AG04450 (cell line): ENCODE results near the gene GPC6. TPM values are rescaled to one million over a fixed set of nuclear protein-coding genes. Genes with fewer than 3 reads are reported as not detected.

Source experiments
- CTCF ChIA-PET: fragments of 300-600, 350-600 bp; formaldehyde crosslinking; extraction: SDS; loops from one replicate; lab custom pipeline; 2022; ENCODE audit warnings: antibody characterized with exemption, inconsistent platforms; lab: Charles Lee
- POLR2A ChIA-PET: fragments of 350-600 bp; formaldehyde crosslinking; extraction: SDS; loops from one replicate; lab custom pipeline; 2021; ENCODE audit warnings: antibody characterized with exemption, inconsistent platforms; lab: Yijun Ruan, JAX
- DNase-seq: peaks from one replicate; pipeline ENCODE4 v3.0.0-alpha.2; 2011; ENCODE audit warnings: low read depth, low spot score
- H3K27ac ChIP-seq: one replicate; pipeline ENCODE4 v1.5.1; 2012; ENCODE audit warnings: low read depth, low read length, control low read depth
- H3K27me3 ChIP-seq: one replicate; pipeline ENCODE4 v1.6.0; 2012; ENCODE audit warnings: low read length; ENCODE audit not compliant: control insufficient read depth, insufficient read depth
- H3K4me3 ChIP-seq: 2 replicates; pipeline ENCODE4 v1.5.1; 2011; ENCODE audit warnings: mild to moderate bottlenecking, low read depth, low read length, control low read depth
- H3K9me3 ChIP-seq: 2 replicates; pipeline ENCODE4 v1.5.1; 2012; ENCODE audit warnings: low read length; ENCODE audit not compliant: control insufficient read depth, insufficient read depth
- polyA plus RNA-seq: library from polyadenylated mRNA; depleted of rRNA; stranded (reverse); fragments of >200 nt; gene quantifications from 2 replicates; pipeline ENCODE4 v1.2.3, GENCODE V29; 2011
- TF ChIP-seq, protein P1 (sequence below): IDR thresholded peaks from 2 replicates; pipeline ENCODE4 v1.5.1; 2011; ENCODE audit warnings: low read depth, low read length, control low read depth, inconsistent platforms

Gene GPC6
- polyA plus RNA-seq, 1 experiment, result 40.4 TPM

- Histone ChIP-seq H3K27ac (no peak overlapping the region), H3K27me3 (no peaks in the 10 kb centered on the region), H3K9me3 (no peaks in the 10 kb centered on the region), H3K4me3 (no peak overlapping the region)
- CTCF ChIA-PET, result no interaction called here
- DNase-seq, result no peak
- TF ChIP-seq, protein P1, sequence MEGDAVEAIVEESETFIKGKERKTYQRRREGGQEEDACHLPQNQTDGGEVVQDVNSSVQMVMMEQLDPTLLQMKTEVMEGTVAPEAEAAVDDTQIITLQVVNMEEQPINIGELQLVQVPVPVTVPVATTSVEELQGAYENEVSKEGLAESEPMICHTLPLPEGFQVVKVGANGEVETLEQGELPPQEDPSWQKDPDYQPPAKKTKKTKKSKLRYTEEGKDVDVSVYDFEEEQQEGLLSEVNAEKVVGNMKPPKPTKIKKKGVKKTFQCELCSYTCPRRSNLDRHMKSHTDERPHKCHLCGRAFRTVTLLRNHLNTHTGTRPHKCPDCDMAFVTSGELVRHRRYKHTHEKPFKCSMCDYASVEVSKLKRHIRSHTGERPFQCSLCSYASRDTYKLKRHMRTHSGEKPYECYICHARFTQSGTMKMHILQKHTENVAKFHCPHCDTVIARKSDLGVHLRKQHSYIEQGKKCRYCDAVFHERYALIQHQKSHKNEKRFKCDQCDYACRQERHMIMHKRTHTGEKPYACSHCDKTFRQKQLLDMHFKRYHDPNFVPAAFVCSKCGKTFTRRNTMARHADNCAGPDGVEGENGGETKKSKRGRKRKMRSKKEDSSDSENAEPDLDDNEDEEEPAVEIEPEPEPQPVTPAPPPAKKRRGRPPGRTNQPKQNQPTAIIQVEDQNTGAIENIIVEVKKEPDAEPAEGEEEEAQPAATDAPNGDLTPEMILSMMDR, result no peak
- POLR2A ChIA-PET, result no interaction called here
These were observed 597.7 kb downstream of the GPC6 start for GRCh38 chr13:93824286-93824685.

GRCh38 chr13:93834051-93834450, 607.4 kb downstream of the GPC6 start:
- POLR2A ChIA-PET, result no interaction called here
- CTCF ChIA-PET, result interaction anchor here (0.7 kb wide), 1 partner anchor 562 kb away, joined by 3 read pairs; no protein-coding TSS in a partner anchor
- TF ChIP-seq, protein P1, result no peak
- H3K27ac ChIP-seq, result no peak overlapping the region
- DNase-seq, result no peak
- no peaks in the 10 kb centered on the region for H3K9me3 ChIP-seq
- H3K4me3 ChIP-seq, result no peak overlapping the region
- no peaks in the 10 kb centered on the region for H3K27me3 ChIP-seq

DNA sequence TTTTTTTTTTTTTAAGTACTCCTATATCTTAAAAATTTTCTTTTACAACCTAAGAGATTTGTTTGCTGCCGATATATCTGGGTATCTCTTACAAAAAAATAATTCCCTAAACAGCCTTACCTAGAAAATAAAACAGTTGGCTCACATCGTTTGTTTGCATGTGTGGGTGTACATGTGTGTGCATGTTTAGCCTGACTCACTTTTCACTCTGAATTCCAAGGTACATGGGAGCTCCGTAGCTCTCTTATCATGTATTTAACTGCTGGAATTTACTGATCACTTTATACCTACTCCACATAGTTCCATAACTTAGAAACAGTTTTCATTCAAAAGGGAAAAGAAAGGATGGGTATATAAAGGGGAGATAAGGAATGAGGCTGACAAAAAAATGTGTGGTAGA, 616.5 kb downstream of the GPC6 start:
- Histone ChIP-seq H3K27me3 (no peaks in the 10 kb centered on the region), H3K9me3 (no peaks in the 10 kb centered on the region), H3K4me3 (no peak overlapping the region), H3K27ac (no peak overlapping the region)
- POLR2A ChIA-PET, result no interaction called here
- TF ChIP-seq, protein P1, result no peak
- no peak for DNase-seq
- CTCF ChIA-PET, result no interaction called here

DNA sequence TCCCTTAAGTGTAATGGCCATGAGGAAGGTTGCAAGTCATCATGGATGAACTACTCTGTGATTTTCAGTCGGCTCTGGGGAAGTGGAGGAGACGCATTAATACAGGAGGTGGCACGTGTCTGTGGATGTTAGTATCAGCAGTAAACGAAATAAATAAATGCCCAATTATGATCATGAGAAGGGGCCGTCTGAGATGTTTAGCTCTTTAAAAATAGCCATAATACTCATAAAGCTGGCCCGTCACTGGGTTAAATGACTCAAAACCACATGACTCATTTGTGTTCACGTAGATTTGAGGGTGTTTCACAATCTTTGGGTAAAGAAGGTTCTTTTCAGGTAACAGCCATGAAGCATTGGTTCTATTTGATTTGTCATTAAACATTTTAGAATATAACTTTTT, 620.6 kb downstream of the GPC6 start:
- Histone ChIP-seq H3K9me3 (no peaks in the 10 kb centered on the region), H3K27me3 (no peaks in the 10 kb centered on the region), H3K27ac (peak overlapping the region; percentile 59), H3K4me3 (no peak overlapping the region)
- POLR2A ChIA-PET, result no interaction called here
- TF ChIP-seq, protein P1, result no peak
- CTCF ChIA-PET, result no interaction called here
- peak; percentile 42 for DNase-seq

DNA sequence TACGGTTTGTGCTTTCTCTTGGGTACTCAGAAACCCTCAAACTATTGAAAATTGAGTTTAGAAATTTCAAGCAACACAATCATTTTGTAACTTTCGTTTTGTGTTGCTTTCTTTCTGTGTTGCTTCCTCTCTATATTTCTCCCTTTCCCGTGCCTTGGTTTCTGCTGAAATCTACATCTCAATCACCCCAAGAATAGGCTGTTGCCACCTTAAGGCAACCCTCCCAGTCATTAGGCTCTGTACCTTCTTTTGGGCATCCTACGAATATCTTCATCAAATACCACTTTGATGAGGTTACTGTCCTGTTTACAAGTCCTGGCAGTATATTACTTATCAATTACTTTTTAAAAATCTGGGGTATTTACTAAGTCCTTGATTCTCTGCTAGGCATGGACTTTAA, 621.6 kb downstream of the GPC6 start:
- POLR2A ChIA-PET, result no interaction called here
- H3K9me3 ChIP-seq, result no peaks in the 10 kb centered on the region
- no peak overlapping the region for H3K27ac ChIP-seq
- CTCF ChIA-PET, result no interaction called here
- DNase-seq, result no peak
- H3K27me3 ChIP-seq, result no peaks in the 10 kb centered on the region
- H3K4me3 ChIP-seq, result no peak overlapping the region
- TF ChIP-seq, protein P1, result no peak
